IPS-NIHi11 (cell line): Measurements from ENCODE around the gene CSH2.
A peak's percentile ranks its signal among the peaks of the same experiment; 100 is the strongest.

Experiments
- DNase-seq: peaks from one replicate; pipeline ENCODE4 v3.0.0; 2012; ENCODE audit warnings: mixed read lengths, low spot score

CSH2 gene

DNA sequence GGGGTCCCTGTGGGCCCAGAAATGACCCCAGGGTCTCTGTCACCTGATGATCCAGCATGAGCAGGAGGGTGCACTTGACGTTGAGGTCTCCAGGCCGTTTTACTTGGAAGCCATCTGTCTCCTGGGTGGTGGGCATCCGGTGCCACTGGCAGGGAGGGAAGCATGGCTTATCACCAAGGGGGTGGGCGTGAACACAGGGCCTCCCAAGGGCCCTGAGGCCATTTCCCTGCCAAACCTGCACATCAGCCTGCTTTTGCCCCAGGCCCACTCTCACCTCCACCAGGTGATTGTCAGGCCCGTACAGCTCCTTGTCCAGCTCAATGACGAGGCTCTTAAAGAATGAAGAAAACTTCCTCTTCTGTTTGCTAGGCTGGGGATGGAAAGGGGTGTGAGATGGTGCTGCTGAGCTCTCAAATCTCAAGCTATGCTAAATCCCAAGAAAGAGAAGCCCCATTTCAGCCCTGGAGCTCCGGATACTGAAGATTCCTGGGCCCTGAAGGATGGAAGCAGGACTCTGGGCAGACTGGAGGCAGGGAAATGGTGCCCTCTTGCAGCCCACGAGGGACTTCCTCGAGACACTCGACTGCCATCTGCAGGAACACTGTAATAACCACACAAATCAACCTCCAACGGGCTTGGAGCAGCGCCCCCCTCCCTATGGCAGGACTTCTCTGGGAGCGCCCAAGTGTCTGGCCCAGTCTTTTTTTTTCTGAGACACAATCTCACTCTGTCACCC, 38.9 kb downstream of the CSH2 start:
- DNase-seq: peak; percentile 77

DNA sequence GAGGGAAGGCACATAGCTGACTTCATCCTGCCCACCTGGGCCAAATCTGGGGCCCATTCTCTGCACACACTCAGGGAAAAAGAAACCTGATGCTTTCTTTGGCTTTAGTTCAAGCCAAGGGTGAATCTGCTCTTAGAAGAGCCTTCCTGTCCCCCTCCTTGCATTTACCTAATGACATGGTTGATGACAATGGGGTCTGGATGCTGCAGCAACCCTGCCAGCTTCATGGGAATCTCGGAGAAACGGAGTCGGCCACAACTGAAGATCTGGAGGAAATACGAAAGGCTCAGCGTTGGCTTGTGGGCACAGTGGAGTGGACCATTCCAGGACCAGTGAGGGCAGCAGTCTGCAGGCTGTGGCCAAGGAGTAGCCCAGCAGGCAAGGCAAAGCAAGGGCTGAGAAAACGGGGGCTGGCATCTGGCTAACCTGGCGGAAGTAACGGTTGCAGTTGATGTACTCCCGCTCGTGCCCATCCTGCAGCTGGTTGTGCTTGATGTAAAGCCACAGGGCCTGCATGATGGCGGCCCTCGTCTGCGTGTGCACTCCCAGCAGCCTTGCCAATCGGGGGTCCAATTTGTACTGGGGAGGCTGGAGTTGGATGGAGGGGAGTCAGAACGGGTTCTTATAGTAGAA, 39.6 kb downstream of the CSH2 start:
- DNase-seq: no peak

DNA sequence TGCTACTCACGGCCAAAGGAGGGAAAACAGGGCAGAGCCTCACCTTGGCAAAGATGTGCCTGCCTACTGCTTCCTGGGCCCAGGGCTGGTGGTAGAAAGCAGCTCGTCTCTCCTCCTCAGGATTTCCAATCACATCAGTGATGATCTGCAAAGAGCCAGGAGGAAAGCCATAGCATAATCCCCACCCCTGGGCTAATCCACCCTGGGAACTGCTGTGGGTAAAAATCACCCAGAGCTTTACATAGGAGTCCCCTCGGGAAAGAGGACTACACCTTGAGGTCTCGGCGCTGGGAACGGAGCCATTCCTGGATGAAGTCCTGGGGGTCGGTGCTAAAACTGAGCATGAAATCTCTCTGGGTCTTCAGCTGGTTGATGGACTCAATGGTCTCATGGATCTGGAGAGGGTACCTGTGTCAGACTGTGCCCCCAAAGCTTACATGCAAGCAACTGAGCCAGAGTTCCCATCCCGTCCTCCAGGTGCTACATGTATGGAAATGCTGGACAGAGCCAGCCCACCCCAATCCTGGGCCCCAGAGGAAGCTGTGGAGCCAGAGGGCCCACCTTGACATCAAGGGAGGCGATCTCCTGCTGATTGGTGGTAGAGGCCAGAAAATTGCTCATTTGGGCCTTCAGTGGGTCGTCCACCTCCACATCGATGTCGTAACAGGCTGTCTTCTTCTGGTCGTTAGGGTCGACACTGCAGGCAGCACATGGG, 40.3 kb downstream of the CSH2 start:
- no peak for DNase-seq

DNA sequence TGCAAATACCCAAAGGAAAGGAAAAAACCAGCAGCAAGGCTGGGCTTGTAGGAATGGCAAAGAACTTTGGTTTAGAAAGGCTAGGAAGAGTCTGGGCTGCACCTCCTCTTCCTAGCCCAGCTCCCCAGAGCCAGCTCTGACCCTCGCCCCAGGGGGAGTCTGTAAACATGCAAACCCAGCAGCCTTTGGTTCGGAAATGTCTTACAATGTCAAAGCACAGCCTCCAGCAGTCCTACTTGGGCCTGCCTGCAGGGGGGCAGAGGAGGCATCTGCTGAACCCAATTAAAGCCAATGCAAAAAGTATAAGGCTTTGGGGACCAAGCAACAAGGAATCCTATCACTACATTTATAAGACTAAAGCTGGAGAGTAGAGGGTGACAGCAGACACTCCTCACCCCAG, 41.0 kb downstream of the CSH2 start:
- no peak for DNase-seq

DNA sequence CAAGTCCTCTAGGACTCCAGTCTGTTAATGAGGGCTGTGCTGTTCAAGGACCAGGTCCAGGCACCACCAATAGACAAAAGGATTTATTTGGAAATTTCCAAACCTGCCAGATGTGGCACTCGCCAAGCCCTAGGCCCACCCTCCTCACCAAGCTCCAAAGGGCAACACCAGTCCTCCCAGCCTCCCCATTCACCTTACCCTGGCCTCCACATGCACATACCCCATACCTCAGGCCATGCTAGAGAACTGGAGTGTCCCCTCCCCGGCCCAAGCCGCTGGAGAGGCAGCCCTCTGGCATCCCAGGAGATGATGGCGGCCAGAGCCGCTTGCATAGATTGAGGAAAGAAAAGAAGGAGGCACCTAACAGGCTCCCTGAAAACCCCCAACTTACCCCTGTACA, 41.5 kb downstream of the CSH2 start:
- no peak for DNase-seq

DNA sequence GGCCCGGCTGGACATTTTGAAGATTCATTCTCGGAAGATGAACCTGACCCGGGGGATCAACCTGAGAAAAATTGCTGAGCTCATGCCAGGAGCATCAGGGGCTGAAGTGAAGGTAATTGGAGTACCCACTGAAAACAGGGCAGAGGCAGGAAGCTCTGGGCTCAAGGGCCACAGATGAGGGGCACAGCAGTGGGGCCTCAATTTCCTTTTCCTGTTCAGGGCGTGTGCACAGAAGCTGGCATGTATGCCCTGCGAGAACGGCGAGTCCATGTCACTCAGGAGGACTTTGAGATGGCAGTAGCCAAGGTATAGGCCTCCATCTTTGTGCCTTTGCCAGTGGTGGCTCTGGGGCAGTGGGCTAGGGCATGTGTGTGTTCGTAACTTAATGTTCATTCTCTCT, 42.0 kb downstream of the CSH2 start:
- DNase-seq: no peak

DNA sequence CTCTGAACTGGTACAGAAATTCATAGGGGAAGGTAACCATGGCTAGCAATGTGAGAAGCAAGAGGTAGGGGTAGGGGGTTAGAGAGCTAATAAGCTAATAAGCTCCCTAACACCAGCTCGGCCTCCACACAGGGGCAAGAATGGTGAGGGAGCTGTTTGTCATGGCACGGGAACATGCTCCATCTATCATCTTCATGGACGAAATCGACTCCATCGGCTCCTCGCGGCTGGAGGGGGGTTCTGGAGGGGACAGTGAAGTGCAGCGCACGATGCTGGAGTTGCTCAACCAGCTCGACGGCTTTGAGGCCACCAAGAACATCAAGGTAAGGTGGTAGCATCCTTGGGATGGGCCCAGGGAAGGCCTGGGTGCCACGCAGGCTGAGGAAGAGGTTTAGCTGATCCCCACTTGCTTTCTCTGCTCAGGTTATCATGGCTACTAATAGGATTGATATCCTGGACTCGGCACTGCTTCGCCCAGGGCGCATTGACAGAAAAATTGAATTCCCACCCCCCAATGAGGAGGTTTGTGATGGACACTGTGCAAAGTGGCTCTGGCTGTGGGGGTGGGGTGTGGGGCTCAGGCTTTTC, 42.5 kb downstream of the CSH2 start:
- no peak for DNase-seq

DNA sequence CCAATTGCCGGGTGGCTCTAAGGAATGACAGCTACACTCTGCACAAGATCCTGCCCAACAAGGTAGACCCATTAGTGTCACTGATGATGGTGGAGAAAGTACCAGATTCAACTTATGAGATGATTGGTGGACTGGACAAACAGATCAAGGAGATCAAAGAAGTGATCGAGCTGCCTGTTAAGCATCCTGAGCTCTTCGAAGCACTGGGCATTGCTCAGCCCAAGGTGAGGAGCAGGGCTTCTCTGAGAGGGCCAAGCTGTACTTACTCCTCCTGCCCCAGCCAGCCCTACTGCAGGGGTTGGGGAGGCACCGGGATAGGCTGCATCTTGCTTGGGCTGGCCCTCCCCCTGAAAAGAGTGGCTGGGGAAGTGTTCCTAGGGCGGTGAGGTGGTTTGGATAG, 43.2 kb downstream of the CSH2 start:
- DNase-seq: no peak

DNA sequence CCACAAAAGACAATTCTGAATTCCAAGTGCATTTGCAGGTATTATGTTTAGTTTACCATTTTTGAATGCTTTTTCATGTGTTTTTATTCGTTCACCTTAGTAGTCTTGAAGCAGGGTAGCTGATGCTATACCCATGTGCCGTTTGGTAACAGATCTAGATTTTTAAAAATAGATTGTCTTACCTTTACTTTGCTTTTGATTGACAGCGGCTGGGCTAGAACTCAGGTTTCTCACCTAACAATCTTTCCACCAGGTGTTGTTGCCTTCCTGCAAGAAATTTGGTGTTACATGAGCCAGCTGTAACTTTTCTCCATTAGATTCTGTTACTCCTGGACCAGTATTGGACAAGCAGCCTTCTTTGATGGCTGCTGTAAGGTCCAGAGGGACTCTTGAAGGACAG, 44.5 kb downstream of the CSH2 start:
- no peak for DNase-seq

DNA sequence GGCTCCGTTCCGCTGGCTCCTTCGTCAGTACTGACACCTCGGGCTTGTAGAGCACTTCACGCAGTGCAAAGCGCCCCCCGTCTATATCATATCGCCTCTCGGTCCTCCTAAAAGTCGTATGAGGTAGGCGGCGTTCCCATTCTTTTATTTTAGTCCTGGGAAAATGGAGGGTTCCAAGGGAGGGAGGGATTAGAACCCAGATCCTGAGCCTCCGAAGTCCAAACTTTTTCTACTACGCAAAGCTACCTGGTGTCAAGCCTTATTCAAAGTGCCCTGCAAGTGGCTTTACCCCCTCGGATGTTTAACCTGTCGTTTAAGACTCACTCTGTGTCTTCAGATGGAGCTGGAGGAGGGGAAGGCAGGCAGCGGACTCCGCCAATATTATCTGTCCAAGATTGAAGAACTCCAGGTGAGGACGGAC, 45.7 kb downstream of the CSH2 start:
- DNase-seq: no peak

DNA sequence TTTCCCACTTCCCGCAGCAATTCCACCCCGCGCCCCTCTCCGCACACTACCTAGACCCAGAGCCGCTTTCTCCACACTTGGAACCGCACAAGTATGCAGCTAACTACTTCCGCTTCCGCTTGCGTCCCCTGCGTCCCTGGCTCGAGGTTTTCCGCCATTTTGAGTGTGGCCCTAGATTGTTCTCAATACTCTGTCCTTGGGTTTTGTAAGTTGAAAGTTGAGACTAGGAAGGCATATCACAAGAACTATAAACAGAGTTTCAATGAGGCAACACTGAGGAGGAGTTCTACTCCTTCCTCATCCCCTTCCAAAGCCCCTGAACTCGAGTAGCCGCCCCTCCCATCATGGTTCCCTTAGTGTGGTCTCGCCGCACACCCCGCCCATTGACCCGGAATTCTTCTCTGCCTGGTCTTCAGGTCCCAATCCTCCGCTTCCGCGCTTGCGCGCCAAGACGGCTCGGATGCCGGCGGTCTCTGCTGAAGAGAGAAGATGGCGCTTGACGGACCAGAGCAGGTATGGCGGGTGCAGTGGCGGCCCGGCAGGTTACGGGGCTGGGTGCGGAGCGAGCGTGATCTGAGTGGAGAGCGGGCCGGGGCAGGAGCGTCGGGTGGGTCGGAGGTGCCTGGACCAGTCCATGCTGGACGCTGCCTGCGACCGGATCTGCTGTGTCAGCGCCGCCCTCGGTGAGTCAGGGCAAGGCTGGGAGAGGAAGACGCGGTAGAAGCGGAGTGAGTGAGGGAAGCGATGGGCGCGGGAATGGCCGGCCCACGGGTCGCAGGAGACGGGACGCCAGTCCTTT, 46.3 kb downstream of the CSH2 start, which contains the start of the genes FTSJ3 and PSMC5:
TSS of gene FTSJ3 (minus strand) at position 662 of the 799 bp plus-strand sequence. CDS start 761 bp downstream, outside the sequence.
TSS of gene PSMC5 (plus strand) at position 430 of the 799 bp plus-strand sequence. CDS start at position 490, 60 bp downstream.
- DNase-seq: peak; percentile 90

DNA sequence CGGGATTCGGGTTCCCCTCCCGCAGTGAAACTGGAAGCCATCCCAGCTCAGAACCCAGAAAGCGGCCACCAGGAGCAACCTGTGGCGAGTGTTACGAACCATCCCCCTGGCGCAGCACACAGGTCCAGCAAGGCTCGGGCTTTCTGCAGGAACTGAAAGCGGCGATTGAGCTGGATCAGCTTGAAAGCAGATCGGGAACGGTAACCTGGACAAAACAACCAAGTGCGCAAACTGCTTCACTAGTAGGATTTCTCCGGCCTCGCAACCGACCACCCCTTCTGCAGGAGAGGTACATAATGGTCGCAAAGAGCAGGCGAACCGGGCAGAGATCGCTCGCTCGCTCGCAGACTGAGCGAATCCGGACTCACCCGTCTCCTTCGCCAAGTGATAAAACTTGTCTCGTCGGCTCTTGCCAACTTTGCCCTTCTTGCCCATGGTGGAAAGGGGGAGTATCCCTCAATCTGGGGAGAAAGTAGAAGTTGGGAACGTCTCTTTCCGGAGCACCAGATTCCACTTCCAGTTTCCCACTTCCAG, 46.9 kb downstream of the CSH2 start:
- DNase-seq: no peak

DNA sequence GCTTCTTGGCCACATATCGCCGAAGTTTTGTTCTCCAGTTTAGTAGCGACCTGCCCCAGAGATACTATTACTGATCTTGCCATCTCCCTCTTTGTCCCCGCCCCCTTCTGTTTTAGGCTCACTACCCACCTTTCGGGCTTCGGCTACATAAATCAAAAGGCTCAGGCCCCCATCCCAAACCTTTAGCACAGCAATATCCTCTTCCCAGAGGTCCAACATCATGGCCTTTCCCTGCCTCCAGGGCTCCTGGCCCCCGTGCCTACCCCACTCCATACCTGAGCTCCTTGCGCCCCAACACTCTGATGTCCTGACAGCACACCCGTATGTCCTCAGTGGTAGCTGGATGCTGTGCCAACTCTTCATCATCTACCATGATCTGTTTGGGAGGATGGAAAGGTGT, 49.1 kb downstream of the CSH2 start:
- DNase-seq: no peak

DNA sequence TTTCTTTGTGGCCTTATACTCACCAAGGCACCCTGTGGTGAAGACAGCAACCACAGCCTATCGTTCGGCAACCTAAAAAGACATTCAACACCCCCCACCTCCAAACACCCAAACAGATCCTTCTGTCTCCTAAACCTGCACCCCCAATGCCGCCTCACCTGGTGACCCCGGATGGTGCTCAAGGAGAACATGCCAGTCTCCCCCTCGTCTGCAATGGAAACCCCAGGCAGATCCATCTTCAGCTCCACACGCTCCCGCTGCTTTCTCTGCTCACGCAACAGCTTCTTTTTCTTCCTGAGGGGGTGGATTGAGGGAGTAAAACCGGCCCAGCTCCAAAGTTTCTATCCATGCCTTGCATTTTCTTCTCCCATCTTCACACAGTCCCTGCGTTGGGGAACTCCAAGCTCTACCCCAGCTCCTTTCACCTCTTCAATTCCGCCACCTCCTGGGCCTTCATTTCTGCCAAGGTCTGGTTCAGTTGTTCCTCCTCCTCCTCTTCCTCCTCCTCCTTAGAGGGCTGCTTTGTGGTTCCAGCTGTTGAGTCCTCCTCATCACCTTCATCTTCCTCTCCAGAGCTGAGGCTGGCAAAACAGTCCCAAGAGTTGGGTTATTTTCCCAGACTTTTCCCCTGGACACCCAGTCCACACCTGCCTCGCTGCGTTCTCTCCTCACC, 49.7 kb downstream of the CSH2 start:
- no peak for DNase-seq

DNA sequence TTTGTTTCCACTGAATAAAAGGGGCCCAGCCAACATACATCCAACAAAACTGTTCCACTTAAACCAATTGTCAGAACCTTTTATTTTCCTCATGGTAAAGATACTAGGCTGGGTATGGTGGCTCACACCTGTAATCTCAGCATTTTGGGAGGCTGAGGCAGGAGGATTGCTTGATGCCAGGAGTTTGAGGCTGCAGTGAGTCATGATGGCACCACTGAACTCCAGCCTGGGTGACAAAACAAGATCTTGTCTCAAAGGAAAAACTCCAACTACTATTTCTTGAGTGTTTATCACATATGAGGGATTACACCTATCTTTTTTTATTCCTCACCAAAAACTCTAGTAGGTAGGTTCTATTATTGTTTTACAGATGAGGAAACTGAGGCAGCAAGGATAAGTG, 50.9 kb downstream of the CSH2 start:
- no peak for DNase-seq
